ENCODE results near the gene GJA3.

Gene GJA3

DNA sequence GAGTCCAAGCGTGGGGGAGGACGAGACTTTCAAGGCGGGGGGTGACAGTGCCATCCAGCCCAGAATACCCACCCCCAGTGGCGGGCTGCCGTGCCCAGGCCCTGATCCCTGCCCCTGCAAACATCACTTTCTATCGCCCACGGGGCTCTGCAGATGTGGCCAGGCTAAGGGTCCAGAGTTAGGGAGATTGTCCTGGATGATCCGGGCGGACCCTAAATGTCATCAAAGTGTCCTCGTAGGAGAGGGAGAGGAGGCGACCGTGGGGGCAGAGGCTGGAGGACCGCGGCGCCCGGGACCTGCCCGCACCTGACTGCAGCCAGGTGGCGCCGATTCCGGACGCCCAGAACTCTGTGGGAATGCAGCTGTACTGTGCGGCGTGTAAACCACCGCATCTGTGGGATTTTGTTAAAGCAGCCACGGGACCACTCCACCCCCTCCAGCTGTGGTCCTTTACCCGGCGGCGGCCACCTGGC lies 32.4 kb downstream of the GJA3 start:
- H3K9me3 ChIP-seq (ENCODE audit: insufficient read depth, low read length): no peaks in the 10 kb centered on the region
- no peaks in the 10 kb centered on the region for H3K36me3 ChIP-seq (replicated peaks; ENCODE audit: low read depth, low read length)
- H4K20me1 ChIP-seq (ENCODE audit: insufficient read depth, low read length): no peaks in the 10 kb centered on the region
- no peak for TF ChIP-seq EZH2phosphoT487 (IDR thresholded peaks at IDR 0.05; ENCODE audit: low read depth)
- TF ChIP-seq, protein P1, sequence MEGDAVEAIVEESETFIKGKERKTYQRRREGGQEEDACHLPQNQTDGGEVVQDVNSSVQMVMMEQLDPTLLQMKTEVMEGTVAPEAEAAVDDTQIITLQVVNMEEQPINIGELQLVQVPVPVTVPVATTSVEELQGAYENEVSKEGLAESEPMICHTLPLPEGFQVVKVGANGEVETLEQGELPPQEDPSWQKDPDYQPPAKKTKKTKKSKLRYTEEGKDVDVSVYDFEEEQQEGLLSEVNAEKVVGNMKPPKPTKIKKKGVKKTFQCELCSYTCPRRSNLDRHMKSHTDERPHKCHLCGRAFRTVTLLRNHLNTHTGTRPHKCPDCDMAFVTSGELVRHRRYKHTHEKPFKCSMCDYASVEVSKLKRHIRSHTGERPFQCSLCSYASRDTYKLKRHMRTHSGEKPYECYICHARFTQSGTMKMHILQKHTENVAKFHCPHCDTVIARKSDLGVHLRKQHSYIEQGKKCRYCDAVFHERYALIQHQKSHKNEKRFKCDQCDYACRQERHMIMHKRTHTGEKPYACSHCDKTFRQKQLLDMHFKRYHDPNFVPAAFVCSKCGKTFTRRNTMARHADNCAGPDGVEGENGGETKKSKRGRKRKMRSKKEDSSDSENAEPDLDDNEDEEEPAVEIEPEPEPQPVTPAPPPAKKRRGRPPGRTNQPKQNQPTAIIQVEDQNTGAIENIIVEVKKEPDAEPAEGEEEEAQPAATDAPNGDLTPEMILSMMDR (IDR thresholded peaks at IDR 0.05; ENCODE audit: low read depth, low read length): peak; percentile 62
- H2AFZ ChIP-seq (ENCODE audit: low read depth, low read length): peak overlapping the region; percentile 94
- H3K79me2 ChIP-seq (ENCODE audit: low read length): no peaks in the 10 kb centered on the region
- peak overlapping the region; percentile 88 for H3K4me2 ChIP-seq (ENCODE audit: low read length)
- H3K4me3 ChIP-seq (ENCODE audit: low read length): peak overlapping the region; percentile 87
- peaks cover 30% of the 10 kb centered on the region for H3K27me3 ChIP-seq (ENCODE audit: low read depth, low read length)
- H3K27ac ChIP-seq (ENCODE audit: low read length): no peak overlapping the region
- peaks cover 9% of the 10 kb centered on the region for H3K4me1 ChIP-seq (ENCODE audit: low read length)
- peak overlapping the region; percentile 69 for H3K9ac ChIP-seq (ENCODE audit: low read length)

DNA sequence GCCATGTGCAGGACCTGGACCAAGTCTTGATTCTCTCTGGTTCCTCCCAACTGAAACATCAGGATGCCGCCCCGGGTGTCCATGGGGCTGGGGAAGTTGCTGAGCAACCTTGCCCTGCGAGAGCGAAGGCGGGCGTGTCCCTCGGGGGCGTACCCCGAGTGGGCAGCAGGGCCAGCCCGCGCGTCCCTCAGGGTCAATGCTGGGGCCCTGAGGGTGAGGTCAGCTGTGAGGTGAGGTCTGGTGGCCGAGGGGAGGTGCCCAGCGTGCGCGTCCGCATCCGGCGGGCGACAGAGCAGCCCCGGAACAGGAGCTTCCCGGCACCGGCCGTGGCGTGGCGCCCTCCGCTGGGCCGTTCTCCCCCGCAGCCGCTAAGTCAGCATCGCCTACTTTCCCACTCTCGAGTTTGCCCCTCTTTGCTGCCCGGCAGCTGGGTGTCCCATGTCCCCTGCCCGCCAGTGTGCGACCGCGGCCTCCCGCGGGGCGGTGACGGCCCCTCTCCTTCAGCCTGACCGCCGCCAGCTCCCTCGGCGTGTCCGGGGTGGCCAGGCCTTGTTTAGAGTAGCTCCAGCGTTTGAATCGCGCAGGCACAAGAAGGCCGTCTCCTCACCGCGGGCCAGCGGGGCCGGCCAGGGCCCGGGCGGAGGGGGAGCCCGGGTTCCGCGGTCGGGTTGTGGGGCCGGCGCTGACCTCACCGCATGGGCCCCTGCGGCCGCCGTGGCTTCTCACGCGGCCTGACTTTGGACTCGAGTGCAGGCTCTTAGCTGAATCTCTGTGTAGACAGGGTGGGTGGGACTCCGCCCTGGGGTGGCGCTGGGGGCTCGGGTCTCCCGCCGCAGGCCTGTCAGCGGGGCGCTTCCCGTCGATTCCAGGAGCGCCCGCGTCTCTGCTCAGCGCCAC lies 33.0 kb downstream of the GJA3 start:
- TF ChIP-seq EZH2phosphoT487 (IDR thresholded peaks at IDR 0.05; ENCODE audit: low read depth): no peak
- TF ChIP-seq, protein P1 (IDR thresholded peaks at IDR 0.05; ENCODE audit: low read depth, low read length): peak; percentile 69
- Histone ChIP-seq H3K4me3 (ENCODE audit: low read length) (peak overlapping the region; percentile 87), H3K4me2 (ENCODE audit: low read length) (peak overlapping the region; percentile 88), H3K27ac (ENCODE audit: low read length) (0 out of 2 replicates have a peak overlapping the region, but pooled peaks have one; percentile 6), H3K79me2 (ENCODE audit: low read length) (no peaks in the 10 kb centered on the region), H3K4me1 (ENCODE audit: low read length) (peaks cover 9% of the 10 kb centered on the region), H3K9ac (ENCODE audit: low read length) (peak overlapping the region; percentile 69), H3K27me3 (ENCODE audit: low read depth, low read length) (peaks cover 30% of the 10 kb centered on the region), H3K9me3 (ENCODE audit: insufficient read depth, low read length) (no peaks in the 10 kb centered on the region), H4K20me1 (ENCODE audit: insufficient read depth, low read length) (no peaks in the 10 kb centered on the region), H2AFZ (ENCODE audit: low read depth, low read length) (peak overlapping the region; percentile 94), H3K36me3 (replicated peaks; ENCODE audit: low read depth, low read length) (no peaks in the 10 kb centered on the region)

DNA sequence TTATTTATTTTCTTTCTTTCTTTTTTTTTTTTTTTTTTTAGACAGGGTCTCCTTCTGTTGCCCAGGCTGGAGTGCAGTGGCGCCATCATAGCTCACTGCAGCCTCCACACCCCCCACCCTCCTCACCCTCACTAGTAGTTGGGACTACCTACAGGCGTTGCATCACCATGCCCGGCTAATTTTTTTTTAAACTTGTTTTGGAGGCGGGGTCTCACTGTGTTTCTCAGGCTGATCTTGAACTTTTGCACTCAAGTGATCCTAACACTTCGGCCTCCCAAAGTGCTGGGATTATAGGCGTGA lies 33.6 kb downstream of the GJA3 start:
- H4K20me1 ChIP-seq (ENCODE audit: insufficient read depth, low read length): no peaks in the 10 kb centered on the region
- H3K79me2 ChIP-seq (ENCODE audit: low read length): no peaks in the 10 kb centered on the region
- peak overlapping the region; percentile 91 for H2AFZ ChIP-seq (ENCODE audit: low read depth, low read length)
- peak overlapping the region; percentile 69 for H3K9ac ChIP-seq (ENCODE audit: low read length)
- peak overlapping the region; percentile 88 for H3K4me2 ChIP-seq (ENCODE audit: low read length)
- no peak overlapping the region for H3K27ac ChIP-seq (ENCODE audit: low read length)
- H3K4me1 ChIP-seq (ENCODE audit: low read length): peaks cover 9% of the 10 kb centered on the region
- H3K4me3 ChIP-seq (ENCODE audit: low read length): peak overlapping the region; percentile 87
- no peaks in the 10 kb centered on the region for H3K36me3 ChIP-seq (replicated peaks; ENCODE audit: low read depth, low read length)
- H3K9me3 ChIP-seq (ENCODE audit: insufficient read depth, low read length): no peaks in the 10 kb centered on the region
- TF ChIP-seq, protein P1 (IDR thresholded peaks at IDR 0.05; ENCODE audit: low read depth, low read length): no peak
- TF ChIP-seq EZH2phosphoT487 (IDR thresholded peaks at IDR 0.05; ENCODE audit: low read depth): no peak
- H3K27me3 ChIP-seq (ENCODE audit: low read depth, low read length): peaks cover 30% of the 10 kb centered on the region

DNA sequence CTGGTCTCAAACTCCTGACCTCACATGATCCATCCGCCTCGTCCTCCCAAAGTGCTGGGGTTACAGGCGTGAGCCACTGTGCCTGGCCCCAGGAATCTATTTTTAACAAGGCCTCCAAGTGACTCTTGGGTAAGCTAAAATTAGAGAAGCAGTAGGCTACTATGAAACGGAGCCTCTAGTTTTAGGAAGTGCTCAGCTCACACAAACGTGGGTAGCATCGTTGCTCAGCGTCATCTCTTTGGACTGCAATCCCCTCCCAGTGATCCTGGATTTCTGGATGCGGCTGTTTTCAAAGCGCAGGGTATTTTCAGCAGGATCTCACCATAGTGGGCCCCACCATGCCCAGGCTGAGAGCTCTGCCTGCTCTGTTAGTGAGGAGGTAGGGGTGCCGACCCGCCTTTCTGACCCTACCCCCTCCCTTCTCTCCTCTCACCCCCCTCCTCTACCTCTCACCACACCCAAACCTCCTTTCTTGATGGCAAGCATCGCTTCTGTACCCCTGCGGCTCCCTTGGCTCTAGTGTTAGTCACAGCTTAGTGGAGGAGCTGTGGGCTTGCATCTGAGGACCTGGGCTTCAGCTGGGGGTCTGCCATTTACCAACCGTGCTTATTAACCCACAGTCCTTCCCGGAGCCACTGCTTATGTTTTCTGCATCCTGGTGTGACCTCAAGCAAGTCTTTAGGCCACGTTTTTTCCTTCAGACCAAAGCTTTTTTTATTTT lies 34.2 kb downstream of the GJA3 start:
- Histone ChIP-seq H3K36me3 (replicated peaks; ENCODE audit: low read depth, low read length) (no peaks in the 10 kb centered on the region), H4K20me1 (ENCODE audit: insufficient read depth, low read length) (no peaks in the 10 kb centered on the region), H3K4me1 (ENCODE audit: low read length) (peaks cover 9% of the 10 kb centered on the region), H3K9ac (ENCODE audit: low read length) (no peak overlapping the region), H3K79me2 (ENCODE audit: low read length) (no peaks in the 10 kb centered on the region), H3K9me3 (ENCODE audit: insufficient read depth, low read length) (no peaks in the 10 kb centered on the region), H3K27me3 (ENCODE audit: low read depth, low read length) (peaks cover 28% of the 10 kb centered on the region), H2AFZ (ENCODE audit: low read depth, low read length) (no peak overlapping the region), H3K4me2 (ENCODE audit: low read length) (peak overlapping the region; percentile 31; the same call in 1 of the 2 replicates), H3K27ac (ENCODE audit: low read length) (no peak overlapping the region), H3K4me3 (ENCODE audit: low read length) (no peak overlapping the region)
- TF ChIP-seq, protein P1 (IDR thresholded peaks at IDR 0.05; ENCODE audit: low read depth, low read length): no peak
- TF ChIP-seq EZH2phosphoT487 (IDR thresholded peaks at IDR 0.05; ENCODE audit: low read depth): no peak

Data from OCI-LY3 (cell line).